ENCODE data around the gene ELOVL6. TPM values are rescaled to one million over a fixed set of nuclear protein-coding genes. Genes with fewer than 3 reads are reported as not detected.

ELOVL6 gene
- total and polyA plus RNA-seq, 4 donors: 12.7 to 36.6 (median 24.6) TPM

DNA sequence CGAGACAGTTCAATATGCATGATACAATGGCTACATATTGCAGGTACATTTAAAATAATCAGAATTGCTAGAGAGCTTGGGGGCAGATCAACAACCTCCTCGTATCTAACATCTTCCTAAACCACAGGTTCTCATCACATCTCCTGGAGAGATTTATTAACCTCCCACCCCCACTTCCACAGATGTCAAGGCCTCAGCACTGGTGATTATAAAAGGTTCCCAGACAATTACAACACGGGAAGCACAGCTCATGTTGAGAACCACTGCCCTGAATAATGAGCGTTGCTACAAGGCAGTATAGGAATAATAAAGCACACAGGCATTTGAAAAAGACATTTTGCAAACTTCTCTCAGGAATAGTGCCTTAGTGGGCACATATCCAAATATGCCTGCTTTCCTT lies 42.8 kb downstream of the ELOVL6 start:
- H3K4me3 ChIP-seq (ENCODE audit: low read depth, low read length): no peak overlapping the region
- DNase-seq (ENCODE audit: low read depth in 4 of 6, low spot score in 6 of 6): peak in 1 of 6 donors; percentile 76
- WGBS (ENCODE audit: insufficient coverage): 100% methylated on average over 1 of the region's 4 CpGs
- H3K27ac ChIP-seq (ENCODE audit: low read depth, low read length): no peak overlapping the region
- H3K9me3 ChIP-seq (ENCODE audit: control insufficient read depth, insufficient read depth, low read length): no peaks in the 10 kb centered on the region
- no peaks in the 10 kb centered on the region for H3K36me3 ChIP-seq (ENCODE audit: control insufficient read depth, insufficient read depth, low read length)
- no peaks in the 10 kb centered on the region for H3K4me1 ChIP-seq (ENCODE audit: control insufficient read depth, insufficient read depth, low read length)
- H3K27me3 ChIP-seq (ENCODE audit: control insufficient read depth, insufficient read depth, low read length): no peaks in the 10 kb centered on the region

DNA sequence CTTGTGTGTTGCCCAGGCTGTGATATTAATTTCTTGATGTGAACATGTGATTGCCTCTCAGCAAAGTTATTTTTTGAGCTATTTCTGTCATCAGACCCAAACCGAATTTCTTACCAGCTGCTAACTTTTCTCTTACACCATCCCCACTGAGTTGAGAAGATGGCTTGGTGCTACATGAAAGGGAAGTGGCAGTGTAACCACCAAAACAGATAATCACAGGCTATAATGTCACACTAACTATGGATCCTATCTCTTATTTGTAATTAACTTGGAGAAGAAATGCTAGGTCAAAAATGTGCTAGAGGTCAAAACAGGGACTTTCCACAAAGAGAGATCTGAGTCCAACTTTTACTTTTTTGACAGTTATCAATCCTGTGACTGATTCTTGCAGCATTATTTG lies 43.8 kb downstream of the ELOVL6 start:
- no peak overlapping the region for H3K4me3 ChIP-seq (ENCODE audit: low read depth, low read length)
- WGBS (ENCODE audit: insufficient coverage): no CpG with 5 or more reads among the region's 1 CpG
- no peaks in the 10 kb centered on the region for H3K36me3 ChIP-seq (ENCODE audit: control insufficient read depth, insufficient read depth, low read length)
- no peaks in the 10 kb centered on the region for H3K4me1 ChIP-seq (ENCODE audit: control insufficient read depth, insufficient read depth, low read length)
- no peak overlapping the region for H3K27ac ChIP-seq (ENCODE audit: low read depth, low read length)
- DNase-seq (ENCODE audit: low read depth in 4 of 6, low spot score in 6 of 6): no peak
- no peaks in the 10 kb centered on the region for H3K9me3 ChIP-seq (ENCODE audit: control insufficient read depth, insufficient read depth, low read length)
- no peaks in the 10 kb centered on the region for H3K27me3 ChIP-seq (ENCODE audit: control insufficient read depth, insufficient read depth, low read length)

DNA sequence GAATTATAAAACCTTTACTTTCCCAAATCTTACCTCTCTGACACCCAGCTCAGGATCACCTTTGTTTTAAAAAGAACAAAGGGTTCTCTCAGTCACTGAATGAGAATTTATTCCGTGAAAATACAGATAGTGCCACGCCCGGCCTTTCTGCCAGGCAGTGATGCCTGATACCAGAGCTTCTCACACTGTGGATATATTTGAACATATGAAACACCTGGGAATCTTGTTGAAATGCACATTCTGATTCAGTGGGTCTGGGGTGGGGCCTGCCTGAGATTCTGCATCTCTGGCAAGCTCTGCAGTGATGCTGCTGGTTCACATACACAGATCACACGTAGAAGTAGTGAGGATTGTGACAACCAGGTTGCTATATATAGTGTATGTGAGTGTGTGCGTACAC lies 46.0 kb downstream of the ELOVL6 start:
- Histone ChIP-seq H3K36me3 (ENCODE audit: control insufficient read depth, insufficient read depth, low read length) (no peaks in the 10 kb centered on the region), H3K4me1 (ENCODE audit: control insufficient read depth, insufficient read depth, low read length) (no peaks in the 10 kb centered on the region), H3K27me3 (ENCODE audit: control insufficient read depth, insufficient read depth, low read length) (no peaks in the 10 kb centered on the region), H3K27ac (ENCODE audit: low read depth, low read length) (no peak overlapping the region), H3K4me3 (ENCODE audit: low read depth, low read length) (no peak overlapping the region), H3K9me3 (ENCODE audit: control insufficient read depth, insufficient read depth, low read length) (no peaks in the 10 kb centered on the region)
- DNase-seq (ENCODE audit: low read depth in 4 of 6, low spot score in 6 of 6): peak in 1 of 6 donors; percentile 60
- no CpG with 5 or more reads among the region's 5 CpGs for WGBS (ENCODE audit: insufficient coverage)

DNA sequence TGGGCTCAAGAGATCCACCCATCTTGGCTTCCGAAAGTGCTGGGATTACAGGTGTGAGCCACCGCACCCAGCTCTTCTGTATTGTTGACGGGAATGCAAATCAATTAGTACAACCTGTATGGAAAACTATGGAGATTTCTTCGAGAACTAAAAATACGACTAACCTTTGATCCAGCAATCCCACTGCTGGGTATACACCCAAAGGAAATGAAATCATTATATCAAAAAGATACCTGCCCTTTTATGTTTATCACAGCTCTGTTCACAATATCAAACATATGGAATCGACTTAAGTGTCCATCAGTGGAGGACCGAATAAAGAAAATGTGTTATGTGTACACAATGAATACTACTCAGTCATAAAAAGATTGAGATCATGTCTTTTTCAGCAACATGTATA lies 49.3 kb downstream of the ELOVL6 start:
- 100% methylated on average over 2 of the region's 7 CpGs for WGBS (ENCODE audit: insufficient coverage)
- Histone ChIP-seq H3K27ac (ENCODE audit: low read depth, low read length) (no peak overlapping the region), H3K36me3 (ENCODE audit: control insufficient read depth, insufficient read depth, low read length) (no peaks in the 10 kb centered on the region), H3K4me3 (ENCODE audit: low read depth, low read length) (no peak overlapping the region), H3K9me3 (ENCODE audit: control insufficient read depth, insufficient read depth, low read length) (no peaks in the 10 kb centered on the region), H3K4me1 (ENCODE audit: control insufficient read depth, insufficient read depth, low read length) (no peaks in the 10 kb centered on the region), H3K27me3 (ENCODE audit: control insufficient read depth, insufficient read depth, low read length) (no peaks in the 10 kb centered on the region)
- no peak for DNase-seq (ENCODE audit: low read depth in 4 of 6, low spot score in 6 of 6)

DNA sequence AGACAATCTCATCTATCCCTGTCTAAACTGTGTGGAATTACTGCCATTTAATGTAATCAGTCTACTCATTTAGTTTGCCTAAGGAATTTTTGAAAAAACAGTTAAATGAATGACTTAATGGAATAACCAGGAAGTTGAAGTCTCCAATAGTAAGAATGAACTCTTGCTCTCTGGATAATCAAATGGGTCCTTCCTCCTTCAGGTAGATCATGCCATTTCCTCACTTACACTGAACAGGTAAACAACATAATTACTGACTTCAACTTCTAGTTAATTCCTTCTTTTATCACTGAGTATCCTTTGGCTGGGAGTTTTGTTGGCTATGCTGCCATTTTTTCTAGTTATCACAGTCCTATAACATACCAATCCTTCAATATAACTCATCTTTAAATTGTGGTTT lies 56.0 kb downstream of the ELOVL6 start:
- no peaks in the 10 kb centered on the region for H3K9me3 ChIP-seq (ENCODE audit: control insufficient read depth, insufficient read depth, low read length)
- no peak overlapping the region for H3K27ac ChIP-seq (ENCODE audit: low read depth, low read length)
- no peaks in the 10 kb centered on the region for H3K27me3 ChIP-seq (ENCODE audit: control insufficient read depth, insufficient read depth, low read length)
- H3K4me3 ChIP-seq (ENCODE audit: low read depth, low read length): no peak overlapping the region
- H3K36me3 ChIP-seq (ENCODE audit: control insufficient read depth, insufficient read depth, low read length): no peaks in the 10 kb centered on the region
- no peak for DNase-seq (ENCODE audit: low read depth in 4 of 6, low spot score in 6 of 6)
- H3K4me1 ChIP-seq (ENCODE audit: control insufficient read depth, insufficient read depth, low read length): no peaks in the 10 kb centered on the region

DNA sequence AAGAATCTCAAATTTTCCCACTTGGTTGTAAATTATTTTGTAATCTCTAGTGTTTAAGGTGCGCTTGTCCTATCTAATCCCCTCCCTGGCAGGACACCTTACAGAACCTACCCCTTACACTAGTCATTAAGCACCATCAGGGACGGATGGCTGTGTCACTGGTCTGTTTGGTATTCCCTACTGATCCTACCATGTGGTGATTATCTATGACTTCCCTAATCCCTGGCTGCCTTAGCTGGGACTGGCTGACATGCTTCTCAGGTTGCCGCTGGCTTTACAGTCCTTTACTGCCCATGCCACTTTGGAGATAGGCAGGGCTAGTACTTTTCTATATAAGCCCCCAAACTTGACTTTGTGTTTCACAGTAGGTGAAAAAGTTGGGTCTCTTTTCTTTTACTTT lies 58.6 kb downstream of the ELOVL6 start:
- WGBS (ENCODE audit: insufficient coverage): 80% methylated on average over 2 of the region's 3 CpGs
- Histone ChIP-seq H3K27ac (ENCODE audit: low read depth, low read length) (no peak overlapping the region), H3K36me3 (ENCODE audit: control insufficient read depth, insufficient read depth, low read length) (no peaks in the 10 kb centered on the region), H3K9me3 (ENCODE audit: control insufficient read depth, insufficient read depth, low read length) (no peaks in the 10 kb centered on the region), H3K4me3 (ENCODE audit: low read depth, low read length) (no peak overlapping the region), H3K27me3 (ENCODE audit: control insufficient read depth, insufficient read depth, low read length) (no peaks in the 10 kb centered on the region), H3K4me1 (ENCODE audit: control insufficient read depth, insufficient read depth, low read length) (no peaks in the 10 kb centered on the region)
- DNase-seq (ENCODE audit: low read depth in 4 of 6, low spot score in 6 of 6): no peak

DNA sequence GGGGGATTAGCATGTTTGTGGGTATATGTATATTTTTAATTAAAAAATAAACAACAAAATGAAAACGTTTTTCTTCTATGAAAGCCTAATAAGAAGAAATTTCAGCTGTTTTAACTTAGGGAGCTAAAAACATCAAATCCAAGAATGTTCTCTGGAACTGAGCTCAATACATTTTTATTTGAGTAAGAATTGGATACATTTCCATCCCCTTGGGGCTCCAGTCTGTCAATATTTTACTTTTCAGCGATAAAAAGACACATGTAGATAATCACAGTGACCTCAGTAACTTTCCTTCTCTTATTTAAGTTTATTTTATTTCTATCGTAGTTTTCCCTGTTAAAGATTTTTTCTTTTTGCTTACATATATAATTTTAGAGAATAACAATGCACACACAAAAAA lies 59.3 kb downstream of the ELOVL6 start:
- Histone ChIP-seq H3K9me3 (ENCODE audit: control insufficient read depth, insufficient read depth, low read length) (no peaks in the 10 kb centered on the region), H3K4me1 (ENCODE audit: control insufficient read depth, insufficient read depth, low read length) (no peaks in the 10 kb centered on the region), H3K4me3 (ENCODE audit: low read depth, low read length) (no peak overlapping the region), H3K27me3 (ENCODE audit: control insufficient read depth, insufficient read depth, low read length) (no peaks in the 10 kb centered on the region), H3K36me3 (ENCODE audit: control insufficient read depth, insufficient read depth, low read length) (no peaks in the 10 kb centered on the region), H3K27ac (ENCODE audit: low read depth, low read length) (no peak overlapping the region)
- no peak for DNase-seq (ENCODE audit: low read depth in 4 of 6, low spot score in 6 of 6)
- no CpG with 5 or more reads among the region's 3 CpGs for WGBS (ENCODE audit: insufficient coverage)

DNA sequence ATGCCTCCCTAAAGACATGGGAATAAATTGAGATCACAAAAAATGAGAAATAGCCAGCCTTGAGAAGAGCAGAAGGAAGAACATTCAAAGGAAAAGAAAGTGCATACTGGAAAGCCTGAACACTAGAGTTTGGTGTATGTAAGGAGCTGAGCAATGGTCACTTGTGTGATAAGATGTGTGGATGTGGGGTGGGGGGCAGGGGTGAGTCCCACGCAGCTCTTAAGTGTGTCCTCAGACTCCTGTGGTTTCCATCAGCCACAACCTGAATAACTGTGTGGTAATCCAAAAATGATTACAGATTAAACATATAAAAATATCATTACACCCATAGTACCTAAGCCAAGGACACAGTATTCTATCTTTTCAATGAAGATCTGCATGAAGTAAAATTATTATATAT lies 59.9 kb downstream of the ELOVL6 start:
- DNase-seq (ENCODE audit: low read depth in 4 of 6, low spot score in 6 of 6): no peak
- Histone ChIP-seq H3K27ac (ENCODE audit: low read depth, low read length) (no peak overlapping the region), H3K4me3 (ENCODE audit: low read depth, low read length) (no peak overlapping the region), H3K36me3 (ENCODE audit: control insufficient read depth, insufficient read depth, low read length) (no peaks in the 10 kb centered on the region), H3K27me3 (ENCODE audit: control insufficient read depth, insufficient read depth, low read length) (no peaks in the 10 kb centered on the region), H3K4me1 (ENCODE audit: control insufficient read depth, insufficient read depth, low read length) (no peaks in the 10 kb centered on the region), H3K9me3 (ENCODE audit: control insufficient read depth, insufficient read depth, low read length) (no peaks in the 10 kb centered on the region)
- no CpG with 5 or more reads among the region's 1 CpG for WGBS (ENCODE audit: insufficient coverage)

DNA sequence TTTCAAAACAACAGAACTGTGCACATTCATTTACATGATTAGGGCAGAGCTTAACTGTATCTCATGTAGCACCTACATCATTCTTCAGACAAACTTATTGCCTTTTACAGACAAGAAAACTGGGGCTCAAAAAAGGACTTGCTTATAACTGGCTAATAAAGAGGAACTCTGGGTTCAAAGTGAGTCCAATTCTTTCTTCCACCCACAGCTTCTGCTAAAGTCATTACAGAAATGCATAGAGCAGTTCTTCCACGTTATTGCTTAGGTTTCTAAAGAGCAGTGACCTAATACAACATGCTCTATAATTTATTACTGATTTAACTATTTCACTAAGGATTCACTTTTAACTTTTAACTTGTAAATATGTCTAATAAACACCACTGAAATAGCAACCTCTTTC lies 60.6 kb downstream of the ELOVL6 start:
- no peak for DNase-seq (ENCODE audit: low read depth in 4 of 6, low spot score in 6 of 6)
- WGBS (ENCODE audit: insufficient coverage): no CpG with 5 or more reads among the region's 1 CpG

DNA sequence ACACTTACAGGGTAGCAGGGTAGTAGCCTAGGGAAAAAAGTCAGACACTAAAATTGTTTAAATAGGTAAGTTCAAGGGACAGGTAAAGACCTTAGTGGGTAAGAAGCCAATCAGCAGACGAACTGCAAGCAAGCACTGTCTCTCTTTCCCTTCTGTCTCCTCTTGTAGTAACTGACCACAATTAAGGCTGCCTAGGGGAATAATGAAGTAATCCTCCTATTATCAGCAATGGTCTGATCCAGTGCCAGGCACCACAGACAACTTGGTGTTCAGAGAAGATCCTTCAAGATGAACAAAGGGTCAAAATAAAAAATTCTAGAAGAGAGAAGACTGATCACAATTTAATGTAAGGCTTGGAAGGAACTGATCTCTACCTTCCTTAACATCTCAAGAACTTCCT lies 62.9 kb downstream of the ELOVL6 start:
- no peak for DNase-seq (ENCODE audit: low read depth in 4 of 6, low spot score in 6 of 6)
- H3K9me3 ChIP-seq (ENCODE audit: control insufficient read depth, insufficient read depth, low read length): no peaks in the 10 kb centered on the region
- no peak overlapping the region for H3K27ac ChIP-seq (ENCODE audit: low read depth, low read length)
- no peaks in the 10 kb centered on the region for H3K27me3 ChIP-seq (ENCODE audit: control insufficient read depth, insufficient read depth, low read length)
- no peaks in the 10 kb centered on the region for H3K4me1 ChIP-seq (ENCODE audit: control insufficient read depth, insufficient read depth, low read length)
- H3K36me3 ChIP-seq (ENCODE audit: control insufficient read depth, insufficient read depth, low read length): no peaks in the 10 kb centered on the region
- no CpG with 5 or more reads among the region's 1 CpG for WGBS (ENCODE audit: insufficient coverage)
- no peak overlapping the region for H3K4me3 ChIP-seq (ENCODE audit: low read depth, low read length)

More for the DNA sequence above, 60.6 kb downstream of the ELOVL6 start:
- no peaks in the 10 kb centered on the region for H3K4me1 ChIP-seq (ENCODE audit: control insufficient read depth, insufficient read depth, low read length)
- no peaks in the 10 kb centered on the region for H3K27me3 ChIP-seq (ENCODE audit: control insufficient read depth, insufficient read depth, low read length)
- H3K36me3 ChIP-seq (ENCODE audit: control insufficient read depth, insufficient read depth, low read length): no peaks in the 10 kb centered on the region
- no peak overlapping the region for H3K27ac ChIP-seq (ENCODE audit: low read depth, low read length)
- H3K9me3 ChIP-seq (ENCODE audit: control insufficient read depth, insufficient read depth, low read length): no peaks in the 10 kb centered on the region
- H3K4me3 ChIP-seq (ENCODE audit: low read depth, low read length): no peak overlapping the region

Measured in spinal cord (tissue), 10 donors.